Left ventricle myocardium superior (tissue), 1 donor: ENCODE measurements around the gene HERC4. TPM values are rescaled to one million over a fixed set of nuclear protein-coding genes. Genes with fewer than 3 reads are reported as not detected.
"Not testable (repeated sequence)": the region's sequence is repeated elsewhere in the genome, so short reads cannot be mapped to it uniquely, and the experiment has no call there.

Experiments
- ATAC-seq: fragments of 200-7000 bp; cut with Tn5 transposase; one replicate; pipeline ENCODE4 v1.9.1; 2020; ENCODE audit warnings: mild to moderate bottlenecking, moderate library complexity
- DNase-seq: peaks from one replicate; pipeline ENCODE4 v3.0.0-alpha.2; 2020
- intact Hi-C: fragments of 100-400 bp; cut with micrococcal nuclease; formaldehyde crosslinking; loops from one replicate; pipeline ENCODE4 v1.11.0; 2022
- total RNA-seq: library from RNA; stranded (reverse); fragmentation: NEBNext Ultra II Directional; extraction: Animal tissue kit (Norgen Biotek cat#: 25700); gene quantifications from one replicate; pipeline ENCODE4 v1.2.1, GENCODE V29; 2021
- donor health status: DM: no; HTN: yes; CAD: no; lungs with severe emphysema.

HERC4 gene
- total RNA-seq, 1 donor from 2014 or later, result 28.3 TPM

DNA sequence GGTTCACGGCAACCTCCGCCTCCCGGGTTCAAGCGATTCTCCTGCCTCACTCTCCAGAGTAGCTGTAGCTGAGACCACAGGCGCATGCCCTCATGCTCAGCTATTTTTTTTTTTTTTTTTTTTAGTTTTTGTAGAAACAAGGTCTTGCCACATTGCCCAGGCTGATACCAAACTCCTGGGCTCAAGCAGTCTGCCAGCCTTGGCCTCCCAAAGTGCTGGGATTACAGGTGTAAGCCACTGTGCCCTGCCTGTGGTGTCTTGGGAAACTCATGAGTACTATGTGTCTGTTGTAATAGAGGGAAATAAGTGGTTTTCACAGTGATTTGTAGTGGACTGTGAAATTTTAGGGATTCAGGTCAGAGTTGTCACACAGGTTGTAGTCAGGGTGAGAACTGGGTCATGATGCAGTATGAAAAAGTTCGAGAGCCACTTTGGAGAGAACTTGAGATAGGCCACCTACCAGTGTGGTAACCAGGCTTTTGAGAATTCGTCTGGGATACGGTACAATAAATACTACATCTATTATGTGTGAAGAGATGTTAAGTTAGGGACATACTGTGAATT, 160.2 kb downstream of the HERC4 start:
- DNase-seq (no peak), ATAC-seq (no peak)
- intact Hi-C loops, result no loop called here

DNA sequence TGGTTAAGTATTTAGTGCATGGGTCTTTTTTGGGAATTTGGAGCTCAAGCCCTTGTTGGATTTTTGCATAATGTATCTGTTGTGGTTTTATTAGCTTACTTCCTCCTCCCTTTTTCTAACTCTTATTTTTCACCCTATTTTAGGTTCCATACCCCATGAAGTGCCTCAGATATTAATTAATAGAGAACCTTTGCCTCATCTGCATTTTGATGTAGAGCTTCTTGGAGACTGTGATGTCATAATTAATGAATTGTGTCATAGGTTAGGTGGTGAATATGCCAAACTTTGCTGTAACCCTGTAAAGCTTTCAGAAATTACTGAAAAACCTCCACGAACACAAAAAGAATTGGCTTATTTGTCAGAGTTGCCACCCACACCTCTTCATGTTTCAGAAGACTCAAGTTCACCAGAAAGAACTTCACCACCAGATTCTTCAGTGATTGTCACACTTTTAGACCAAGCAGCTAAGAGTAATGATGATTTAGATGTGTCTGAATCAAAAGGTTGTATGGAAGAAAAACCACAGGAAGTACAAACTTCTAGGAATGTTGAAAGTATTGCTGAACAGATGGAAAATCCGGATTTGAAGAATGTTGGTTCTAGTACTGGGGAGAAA, 162.6 kb downstream of the HERC4 start:
- ATAC-seq, result no peak
- intact Hi-C loops, result no loop called here
- no peak for DNase-seq

DNA sequence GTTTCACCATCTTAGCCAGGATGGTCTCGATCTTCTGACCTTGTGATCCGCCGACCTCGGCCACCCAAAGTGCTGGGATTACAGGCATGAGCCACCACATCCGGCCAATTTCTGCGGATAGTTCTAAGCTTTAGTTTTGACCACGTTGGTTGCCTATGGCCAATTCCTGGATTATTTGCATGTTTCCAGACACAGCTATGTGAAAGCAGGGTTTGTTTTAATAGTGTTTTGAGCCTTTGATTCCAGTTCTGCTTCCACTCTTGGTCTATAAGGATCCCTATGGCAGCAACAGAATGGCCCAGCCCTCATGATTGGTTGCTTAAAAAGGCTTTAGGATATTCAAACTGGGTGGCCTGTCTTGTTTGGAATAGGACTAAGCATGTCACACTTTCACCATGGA, 171.5 kb downstream of the HERC4 start:
- ATAC-seq, result no peak
- DNase-seq, result no peak
- intact Hi-C loops, result no loop called here

DNA sequence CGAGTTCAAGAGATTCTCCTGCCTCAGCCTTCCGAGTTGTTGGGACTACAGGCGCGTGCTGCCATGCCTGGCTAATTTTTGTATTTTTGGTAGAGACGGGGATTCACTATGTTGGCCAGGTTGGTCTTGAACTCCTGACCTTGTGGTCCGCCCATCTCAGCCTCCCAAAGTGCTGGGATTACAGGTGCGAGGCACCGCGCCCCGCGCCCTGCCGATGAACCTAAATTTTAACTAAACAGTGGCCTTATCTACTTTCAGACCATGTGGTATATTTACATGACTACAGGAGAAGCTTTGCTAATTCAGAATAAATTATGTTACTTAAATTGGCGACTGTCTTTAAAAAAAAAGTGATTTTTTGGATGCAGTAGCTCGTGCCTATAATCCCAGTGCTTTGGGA, 181.4 kb downstream of the HERC4 start:
- intact Hi-C loops, result no loop called here
- no peak for DNase-seq
- ATAC-seq, result no peak

DNA sequence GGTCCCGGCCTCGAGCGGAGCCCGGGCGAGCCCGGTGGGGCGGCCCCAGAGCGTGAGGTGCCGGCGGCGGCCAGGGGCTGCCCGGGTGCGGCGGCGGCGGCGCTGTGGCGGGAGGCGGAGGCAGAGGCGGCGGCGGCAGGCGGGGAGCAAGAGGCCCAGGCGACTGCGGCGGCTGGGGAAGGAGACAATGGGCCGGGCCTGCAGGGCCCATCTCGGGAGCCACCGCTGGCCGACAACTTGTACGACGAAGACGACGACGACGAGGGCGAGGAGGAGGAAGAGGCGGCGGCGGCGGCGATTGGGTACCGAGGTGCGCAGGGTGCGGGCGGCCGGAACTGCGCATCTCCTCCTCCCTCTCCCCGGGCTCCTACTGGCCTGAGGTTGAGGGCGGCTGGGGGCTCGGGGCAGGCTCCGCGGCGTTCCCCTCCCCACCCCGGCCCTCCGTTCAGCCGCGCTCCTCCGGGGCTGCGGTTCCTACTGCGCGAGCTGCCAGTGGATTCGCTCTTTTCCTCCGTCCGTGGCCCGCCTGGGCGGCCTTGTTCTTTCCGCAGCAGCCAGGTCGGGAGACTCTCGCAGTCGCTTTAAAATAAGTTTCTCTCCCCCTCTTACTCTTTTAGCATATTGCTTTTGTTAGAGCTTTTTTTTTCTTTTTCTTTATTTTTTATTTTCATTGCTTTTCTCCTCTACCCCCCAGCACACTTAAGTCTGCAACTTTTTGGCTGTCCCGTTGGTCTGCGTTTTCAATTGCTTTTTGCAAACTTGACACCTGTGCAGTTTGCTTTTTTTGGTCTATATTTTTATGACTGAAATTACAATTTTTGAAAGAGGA, 190.0 kb downstream of the HERC4 start:
- intact Hi-C loops, result no loop called here
- ATAC-seq (peak; percentile 78), DNase-seq (peak; percentile 88)

DNA sequence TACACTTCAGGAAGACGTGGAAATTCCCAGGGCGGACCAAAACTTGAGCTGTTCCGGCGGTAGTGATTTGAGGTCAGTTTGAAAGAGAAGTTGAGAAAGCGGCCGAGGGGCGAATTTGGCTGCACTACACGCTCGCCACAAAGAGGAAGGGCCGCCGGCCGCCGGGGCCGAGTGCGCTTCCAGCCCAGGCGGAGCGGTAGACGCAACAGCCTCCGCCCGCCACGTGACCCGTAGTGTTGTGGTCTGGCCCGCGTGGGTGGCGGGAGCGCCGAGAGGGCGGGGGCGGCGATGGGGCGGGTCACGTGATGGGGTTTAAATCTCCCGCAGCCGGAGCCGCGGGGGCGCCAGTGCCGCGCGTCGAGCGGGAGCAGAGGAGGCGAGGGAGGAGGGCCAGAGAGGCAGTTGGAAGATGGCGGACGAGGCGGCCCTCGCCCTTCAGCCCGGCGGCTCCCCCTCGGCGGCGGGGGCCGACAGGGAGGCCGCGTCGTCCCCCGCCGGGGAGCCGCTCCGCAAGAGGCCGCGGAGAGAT, 190.7 kb downstream of the HERC4 start, which contains the start of gene SIRT1:
Gene SIRT1, plus strand, starts transcription at position 344 of the 529 bp plus-strand sequence. Its CDS starts 66 bp downstream, at position 410.
- ATAC-seq (peak; percentile 95), DNase-seq (peak; percentile 99)
- intact Hi-C loops, result no loop called here

DNA sequence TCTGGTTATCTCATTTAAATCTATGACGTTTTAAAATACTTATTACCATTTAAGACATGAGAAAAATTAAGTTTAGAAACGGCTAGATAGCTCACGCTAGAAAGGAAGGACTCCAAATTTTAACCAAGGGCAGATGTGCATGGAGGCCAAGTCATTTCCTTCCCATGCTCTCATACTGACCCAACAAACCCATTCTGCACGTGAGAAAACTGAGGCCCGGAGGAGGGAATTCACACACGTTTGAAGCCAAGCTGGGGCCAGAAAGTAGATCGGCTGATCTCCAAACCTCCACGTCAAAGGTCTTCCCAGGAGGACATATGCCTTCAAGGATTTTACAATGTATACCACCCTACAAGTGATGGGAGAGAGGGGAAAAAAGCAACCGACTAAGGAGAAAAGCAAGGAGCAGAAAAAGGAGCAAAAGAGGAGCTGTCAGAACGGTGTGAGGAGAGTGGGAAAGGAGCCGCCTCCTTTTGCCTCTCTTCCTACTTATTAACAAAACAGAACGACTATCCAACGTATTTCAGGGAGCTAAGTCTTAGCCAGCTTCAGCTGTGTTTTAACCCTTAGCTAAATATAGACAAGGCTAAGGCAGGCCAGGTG, 191.3 kb downstream of the HERC4 start:
- intact Hi-C loops, result no loop called here
- ATAC-seq, result peak; percentile 36
- no peak for DNase-seq

DNA sequence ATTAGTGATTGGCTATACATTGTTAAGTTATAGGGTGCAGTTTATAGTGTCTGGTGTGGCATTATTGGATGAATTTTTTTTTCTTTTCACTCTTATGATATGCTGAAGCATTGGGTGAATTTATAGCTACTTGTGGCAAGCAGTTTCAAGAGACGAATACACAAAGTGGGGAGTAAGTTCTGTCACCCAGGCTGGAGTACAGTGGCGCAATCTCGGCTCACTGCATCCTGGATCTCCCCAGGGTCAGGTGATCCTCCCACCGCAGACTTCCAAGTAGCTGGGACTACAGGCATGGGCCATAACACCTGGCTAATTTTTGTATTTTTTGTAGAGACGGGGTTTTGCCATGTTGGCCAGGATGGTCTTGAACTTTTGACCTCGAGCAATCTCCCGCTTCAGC, 196.9 kb downstream of the HERC4 start:
- ATAC-seq (no peak), DNase-seq (no peak)
- intact Hi-C loops, result no loop called here

DNA sequence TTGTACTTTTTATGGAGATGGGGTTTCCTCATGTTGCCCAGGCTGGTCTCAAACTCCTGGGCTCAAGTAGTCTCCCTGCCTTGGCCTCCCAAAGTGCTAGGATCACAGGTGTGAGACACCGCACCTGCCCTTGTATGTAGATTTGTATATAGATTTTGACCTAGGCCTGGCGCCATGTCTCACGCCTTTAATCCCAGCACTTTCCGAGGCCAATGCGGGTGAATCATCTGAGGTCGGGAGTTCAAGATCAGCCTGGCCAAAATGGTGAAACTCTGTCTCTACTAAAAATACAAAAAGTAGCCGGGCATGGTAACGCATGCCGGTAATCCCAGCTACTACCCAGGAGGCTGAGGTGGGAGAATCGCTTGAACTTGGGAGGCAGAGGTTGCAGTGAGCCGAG, 197.7 kb downstream of the HERC4 start:
- DNase-seq, ATAC-seq, intact Hi-C loops: not testable (repeated sequence)

DNA sequence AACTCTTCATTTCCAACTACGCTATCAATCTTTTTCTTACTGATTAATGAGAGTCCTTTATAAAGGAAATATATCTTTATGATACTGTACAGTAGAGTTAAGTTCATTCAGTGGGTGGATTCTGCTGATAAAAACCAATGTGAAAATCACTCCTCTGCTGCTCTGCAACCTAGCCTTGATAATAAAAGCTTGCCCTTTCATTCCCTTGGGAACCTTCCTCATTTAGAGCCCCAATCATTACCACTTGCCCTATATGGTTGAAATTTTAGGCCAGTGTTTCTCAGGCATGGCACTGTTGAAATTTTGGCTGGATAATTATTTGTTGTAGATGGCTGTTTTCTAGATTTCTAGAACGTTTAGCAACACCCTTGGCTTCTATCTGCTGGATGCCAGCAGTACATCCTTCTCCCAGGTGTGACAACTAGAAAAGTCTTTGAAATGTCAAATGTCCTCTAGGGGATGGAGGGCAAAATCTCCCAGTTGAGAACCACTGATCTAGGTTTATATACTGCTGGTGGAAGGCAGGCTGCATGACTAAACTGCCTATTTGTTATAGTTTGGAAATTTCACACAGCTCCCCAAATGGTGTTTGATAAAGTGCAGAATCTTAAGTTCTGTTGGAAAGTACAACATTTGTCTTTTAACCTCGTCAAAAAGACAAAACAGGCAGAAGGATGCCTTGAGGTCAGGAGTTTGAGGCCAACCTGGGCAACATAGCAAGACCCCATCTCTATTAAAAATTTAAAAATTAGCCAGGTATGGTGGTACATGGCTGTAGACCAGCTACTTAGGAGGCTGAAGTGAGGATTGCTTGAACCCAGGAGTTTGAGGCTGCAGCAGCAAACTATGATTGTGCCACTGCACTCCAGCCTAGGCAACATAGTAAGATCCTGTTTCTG, 199.5 kb downstream of the HERC4 start:
- ATAC-seq, result no peak
- DNase-seq, result no peak

More for the DNA sequence above, 199.5 kb downstream of the HERC4 start:
- intact Hi-C loops, result no loop called here

Other genes with a start within 250 kb of the HERC4 start
- 4.3 TPM for gene DNAJC12, start 237.1 kb downstream of the HERC4 start, total RNA-seq
- 16.5 TPM for gene SIRT1, start 190.6 kb downstream of the HERC4 start, total RNA-seq
- 107 TPM for gene MYPN, start 34.2 kb upstream of the HERC4 start, total RNA-seq
- gene ATOH7, start 156.8 kb upstream of the HERC4 start, total RNA-seq, result not detected